Stimulated activated CD8-positive, alpha-beta memory T cell treated with anti-CD3 and anti-CD28 coated beads, Interleukin-2, amount 100 ng/mL, for 48 hours (primary cell): ENCODE data around the gene LDB2.
"Not testable (repeated sequence)": the region's sequence is repeated elsewhere in the genome, so short reads cannot be mapped to it uniquely, and the experiment has no call there.

Experiments
- DNase-seq, 2 donors: peaks; one replicate each; pipeline ENCODE4 v3.0.0-alpha.2; 2020; ENCODE audit warnings: low read depth in 2 of 2

The LDB2 gene

DNA sequence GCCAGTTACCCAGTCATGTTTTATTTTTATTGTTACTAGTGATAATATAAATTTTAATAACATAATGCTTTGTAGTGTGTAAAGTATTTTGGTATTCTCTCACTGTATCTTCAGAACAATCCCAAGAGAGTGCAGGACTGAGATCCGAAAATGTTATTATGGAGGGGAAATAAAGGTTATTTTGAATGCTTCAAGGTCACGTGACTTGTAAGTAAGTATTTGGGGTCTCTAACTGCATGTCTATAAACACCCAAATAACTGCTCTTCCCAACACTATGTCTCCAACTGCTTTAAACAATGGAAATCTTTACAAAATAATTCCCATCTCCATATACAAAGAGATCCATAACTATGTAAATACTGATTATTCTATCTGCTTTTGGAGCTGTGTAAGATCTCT is 302.2 kb downstream of the LDB2 start:
- DNase-seq, result no peak

GRCh38 chr4:16594128-16594527 is 304.3 kb downstream of the LDB2 start:
- no peak for DNase-seq

DNA sequence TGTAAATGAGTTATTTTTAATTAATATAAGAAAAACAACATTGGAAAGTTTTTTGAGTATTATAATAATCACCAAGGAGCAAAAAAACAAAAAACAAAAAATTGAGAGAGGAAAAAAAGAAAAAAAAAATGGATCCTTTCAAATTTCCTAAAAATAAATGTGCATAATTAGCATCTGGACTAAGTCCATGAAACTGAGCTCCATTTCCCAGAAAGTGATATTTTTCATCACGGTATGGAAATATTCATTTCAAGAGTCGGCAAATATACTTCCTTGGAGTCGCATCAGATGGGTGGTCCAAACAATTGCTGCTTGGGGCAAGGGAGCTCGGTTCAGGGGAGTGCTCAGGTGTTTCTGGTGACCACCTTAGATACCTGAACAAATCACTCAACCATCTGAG is 305.1 kb downstream of the LDB2 start:
- DNase-seq, result no peak

GRCh38 chr4:16591272-16591826 is 307.1 kb downstream of the LDB2 start:
- no peak for DNase-seq

DNA sequence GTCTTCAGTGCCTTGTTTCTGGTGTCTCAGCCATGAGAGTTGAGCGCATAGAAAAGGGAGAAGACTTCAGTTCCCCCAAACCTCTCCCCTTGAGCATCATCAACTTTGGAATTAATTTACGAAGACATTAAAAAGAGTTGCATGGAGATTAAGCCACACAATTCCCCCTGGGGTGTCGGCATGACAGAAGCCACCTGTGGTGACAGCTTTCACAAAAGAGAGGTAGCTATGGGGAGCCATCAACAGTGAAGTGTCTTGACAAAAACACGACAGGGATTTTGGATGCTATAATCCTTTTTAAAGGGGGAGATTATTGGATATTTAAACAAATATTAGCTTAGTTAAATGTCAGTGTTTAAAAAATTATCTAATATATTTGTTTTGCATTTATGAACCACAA is 307.6 kb downstream of the LDB2 start:
- DNase-seq, result no peak

DNA sequence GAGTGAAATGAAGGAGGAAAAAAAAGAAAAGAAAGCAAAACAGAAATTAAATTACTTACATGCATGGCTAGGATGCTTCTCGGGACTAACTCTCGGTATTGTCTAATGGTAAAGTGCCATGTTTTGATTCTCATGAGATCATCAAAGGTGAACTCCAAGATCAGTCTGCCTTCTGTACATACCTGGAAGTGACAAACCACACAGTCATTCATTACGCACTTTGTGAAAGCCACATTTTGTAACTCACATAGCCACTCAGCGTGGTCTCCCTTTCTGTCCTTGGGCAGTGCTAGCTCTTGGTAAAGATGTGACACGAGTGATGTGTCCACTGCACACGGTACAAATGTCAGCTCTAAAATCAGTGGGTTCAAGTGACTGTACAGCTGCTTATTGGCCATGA is 309.8 kb downstream of the LDB2 start:
- DNase-seq, result no peak

- no peak for DNase-seq
These were observed 310.3 kb downstream of the LDB2 start for GRCh38 chr4:16588149-16588548.

DNA sequence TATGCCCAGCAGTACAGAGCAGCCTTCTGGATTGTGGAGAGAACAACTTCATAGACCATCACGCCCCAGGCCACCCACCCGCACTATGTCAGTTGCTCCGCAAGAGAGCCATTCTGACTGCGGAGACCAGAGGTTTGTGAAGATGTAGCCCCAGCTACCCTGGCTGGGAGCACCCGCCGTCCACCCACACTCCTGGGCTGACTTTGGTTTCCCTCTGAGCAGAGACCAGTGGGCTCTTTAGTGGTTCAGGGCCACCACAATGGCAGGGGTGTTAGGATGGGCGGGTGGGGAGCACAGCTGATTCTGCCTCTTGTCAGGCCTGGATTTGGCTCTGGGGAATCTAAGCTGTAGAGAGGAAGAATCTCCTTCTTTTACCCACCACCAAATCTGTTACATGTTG is 313.4 kb downstream of the LDB2 start:
- no peak for DNase-seq

- no peak for DNase-seq
These were observed 314.7 kb downstream of the LDB2 start for GRCh38 chr4:16583764-16584163.

DNA sequence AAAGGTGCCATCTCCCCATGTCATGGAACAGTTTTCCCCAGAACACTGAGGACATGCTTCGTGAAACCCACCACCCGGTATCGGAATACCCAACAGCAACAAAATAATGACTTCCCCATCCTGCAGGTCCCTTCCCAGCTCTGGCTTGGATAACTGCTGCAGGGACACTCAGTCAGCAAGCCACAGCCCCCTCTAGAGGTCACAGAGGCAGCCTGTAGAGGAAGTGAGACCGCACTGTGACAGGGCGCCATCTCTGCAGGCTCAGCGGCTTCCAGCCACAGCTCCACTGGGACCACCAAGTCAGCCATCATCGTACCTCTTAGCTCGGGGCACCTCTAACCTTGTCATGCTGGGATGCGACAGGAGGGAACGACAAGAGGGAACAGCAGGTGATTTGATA is 315.9 kb downstream of the LDB2 start:
- DNase-seq, result no peak

DNA sequence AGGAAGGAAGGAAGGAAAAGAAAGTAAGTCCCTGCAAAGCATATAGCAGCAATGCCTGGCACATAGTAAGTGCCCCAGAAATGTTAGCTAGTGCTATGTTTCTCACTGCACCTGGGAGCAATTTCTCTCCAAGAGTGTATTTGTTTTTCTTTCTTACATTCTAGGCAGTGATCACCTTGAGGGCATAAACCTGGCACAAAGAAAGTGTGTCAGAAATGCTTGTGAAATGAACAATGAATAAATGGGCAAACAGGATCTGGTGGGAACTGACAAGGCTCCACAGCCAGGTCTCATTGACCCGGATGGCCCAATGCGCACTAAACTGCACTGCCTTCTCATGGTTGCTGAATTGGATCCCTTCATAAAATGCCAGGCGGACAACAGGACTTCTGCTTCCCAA is 316.4 kb downstream of the LDB2 start:
- no peak for DNase-seq

DNA sequence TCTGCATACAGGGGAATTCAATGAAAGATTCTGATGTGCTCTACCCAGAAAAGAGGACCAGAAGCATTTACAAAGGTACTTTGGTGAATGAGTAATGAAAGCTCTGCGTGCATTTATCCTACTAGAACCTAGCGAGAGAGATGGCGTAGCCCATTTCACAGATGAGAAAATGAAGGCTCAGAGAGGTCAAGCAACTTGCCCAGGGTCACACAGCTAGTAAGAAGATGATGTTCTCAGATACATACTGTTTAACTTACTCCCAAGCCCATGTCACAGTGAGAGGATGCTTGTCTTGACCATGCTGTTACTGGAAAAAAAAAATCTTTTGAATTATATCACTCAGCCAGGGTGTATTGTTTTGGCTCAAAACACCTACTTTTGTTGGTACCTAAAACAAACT is 317.3 kb downstream of the LDB2 start:
- no peak for DNase-seq

- DNase-seq, result no peak
These were observed 317.9 kb downstream of the LDB2 start for GRCh38 chr4:16580514-16580913.

GRCh38 chr4:16579866-16580265 is 318.6 kb downstream of the LDB2 start:
- DNase-seq, result no peak

GRCh38 chr4:16577177-16577576 is 321.3 kb downstream of the LDB2 start:
- no peak for DNase-seq

DNA sequence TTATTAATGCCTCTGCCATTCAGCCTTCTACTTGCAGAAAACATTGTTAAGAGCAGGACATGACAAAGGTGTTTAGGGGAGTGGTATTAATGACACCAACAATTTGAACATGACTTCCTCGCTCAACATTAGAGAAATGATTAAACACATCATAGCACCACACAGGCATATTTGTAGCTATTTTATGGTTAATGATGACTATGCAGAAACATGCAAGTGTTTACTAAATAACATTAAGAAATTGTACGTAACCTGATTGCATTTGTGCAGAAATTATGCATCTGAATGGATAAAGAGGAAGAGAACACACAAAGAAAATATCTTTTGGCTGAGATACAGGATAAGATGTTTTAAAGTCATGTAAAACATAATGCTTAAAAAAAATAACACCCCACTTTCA is 323.5 kb downstream of the LDB2 start:
- no peak for DNase-seq

DNA sequence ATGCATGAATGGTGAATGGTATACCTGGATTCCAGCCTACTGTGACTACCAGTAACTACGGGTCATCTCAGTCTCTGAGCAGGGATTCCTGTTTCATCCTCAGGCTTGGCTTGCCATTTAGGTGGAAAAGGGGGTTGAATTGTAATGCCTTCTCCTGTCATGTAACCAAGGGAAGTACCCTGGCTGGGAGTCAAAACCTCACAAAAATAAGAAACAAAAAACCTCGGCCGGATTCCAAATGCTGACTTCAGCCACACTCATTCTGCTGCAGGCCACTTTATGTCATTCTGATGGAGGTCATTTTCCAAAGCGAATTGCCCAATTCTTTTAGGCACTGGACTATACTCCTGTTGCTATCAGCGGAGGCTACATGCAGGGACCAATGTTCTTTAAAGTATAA is 324.7 kb downstream of the LDB2 start:
- DNase-seq, result no peak

DNA sequence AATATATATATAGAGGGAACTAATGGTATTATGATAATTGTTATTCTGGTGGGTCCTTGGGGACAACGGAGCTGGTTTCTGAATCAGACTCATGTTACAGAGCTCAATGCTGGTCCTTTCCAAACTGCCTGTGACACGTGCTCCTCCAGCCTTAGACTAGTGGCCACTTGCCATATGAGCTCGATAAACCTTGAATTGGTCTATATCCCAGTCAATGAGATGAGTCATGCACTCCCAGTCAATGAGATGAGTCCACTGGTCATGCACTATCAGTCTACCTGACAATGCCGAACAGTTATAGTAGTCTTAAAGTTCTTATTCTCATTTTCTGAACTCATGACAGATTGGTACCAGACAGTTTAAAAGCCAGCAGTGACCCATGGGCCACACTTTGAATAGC is 325.2 kb downstream of the LDB2 start:
- no peak for DNase-seq

DNA sequence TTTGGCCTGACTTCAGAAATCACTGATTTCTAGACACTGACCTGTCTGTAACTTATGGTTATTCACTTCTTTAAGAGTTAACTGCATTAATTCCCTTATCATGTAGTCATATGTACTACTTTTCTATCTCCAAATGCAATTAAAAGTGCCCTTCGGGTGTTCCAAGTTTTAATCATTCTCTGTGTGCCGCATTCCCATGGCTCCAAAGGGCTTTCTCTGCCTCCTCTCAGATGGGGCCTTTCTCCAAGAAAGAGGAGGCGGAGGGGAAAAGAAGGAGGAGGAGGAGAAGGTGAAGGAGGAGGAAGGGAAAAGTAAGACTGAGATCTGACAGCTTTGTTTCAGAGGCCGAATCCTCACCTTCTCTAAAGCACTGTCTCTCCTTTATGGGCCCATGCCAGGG is 325.8 kb downstream of the LDB2 start:
- no peak for DNase-seq

- no peak for DNase-seq
These were observed 326.3 kb downstream of the LDB2 start for GRCh38 chr4:16572161-16572560.

GRCh38 chr4:16569790-16570189 is 328.7 kb downstream of the LDB2 start:
- no peak for DNase-seq

DNA sequence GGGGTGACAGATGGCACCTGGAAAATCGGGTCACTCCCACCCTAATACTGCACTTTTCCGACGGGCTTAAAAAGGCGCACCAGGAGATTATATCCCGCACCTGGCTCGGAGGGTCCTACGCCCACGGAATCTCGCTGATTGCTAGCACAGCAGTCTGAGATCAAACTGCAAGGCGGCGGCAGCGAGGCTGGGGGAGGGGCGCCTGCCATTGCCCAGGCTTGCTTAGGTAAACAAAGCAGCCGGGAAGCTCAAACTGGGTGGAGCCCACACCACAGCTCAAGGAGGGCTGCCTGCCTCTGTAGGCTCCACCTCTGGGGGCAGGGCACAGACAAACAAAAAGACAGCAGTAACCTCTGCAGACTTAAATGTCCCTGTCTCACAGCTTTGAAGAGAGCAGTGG is 341.1 kb downstream of the LDB2 start:
- DNase-seq, result not testable (repeated sequence)

GRCh38 chr4:16555156-16555555 is 343.3 kb downstream of the LDB2 start:
- DNase-seq, result no peak

- DNase-seq, result no peak
These were observed 347.9 kb downstream of the LDB2 start for GRCh38 chr4:16550531-16550930.

DNA sequence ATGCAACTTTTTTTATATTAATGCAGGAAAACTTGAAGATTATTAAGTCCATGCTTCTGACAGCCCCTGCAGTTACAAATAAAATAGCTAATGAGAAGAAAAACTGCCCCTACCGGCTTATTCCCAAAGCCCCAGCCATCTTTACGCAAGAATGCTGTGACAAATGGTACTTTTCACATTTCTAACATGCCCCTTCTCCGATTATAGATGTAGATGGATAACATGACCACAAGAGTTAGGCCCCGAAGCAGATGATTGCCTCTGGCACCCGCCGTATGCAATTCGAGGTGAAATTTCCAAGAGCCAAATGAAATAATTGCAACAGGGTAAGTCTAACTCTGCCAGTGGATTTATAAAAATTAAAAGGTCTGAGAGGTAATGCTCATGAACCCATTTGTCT is 352.8 kb downstream of the LDB2 start:
- no peak for DNase-seq
